Suprapubic skin (tissue), 4 donors: ENCODE measurements around the gene HOXC10.

Experiments
- CTCF ChIP-seq, 2 donors: fragments of 200-600 bp in 1 of 2; fragments of 450-650 bp in 1 of 2; sonication (generic) in 1 of 2; IDR thresholded peaks; one replicate each; pipeline ENCODE4 v1.5.1; 2016 to 2019; ENCODE audit warnings: antibody characterized with exemption in 2 of 2, mild to moderate bottlenecking in 1 of 2, moderate library complexity in 1 of 2
- EP300 ChIP-seq: sonication (generic); formaldehyde crosslinking; IDR thresholded peaks from one replicate; pipeline ENCODE4 v1.6.1; 2017; ENCODE audit warnings: antibody characterized with exemption
- POLR2AphosphoS5 ChIP-seq, 3 donors: sonication (generic); formaldehyde crosslinking; IDR thresholded peaks; one replicate each; pipeline ENCODE4 v1.6.1; 2017; ENCODE audit warnings: antibody characterized with exemption in 3 of 3

DNA sequence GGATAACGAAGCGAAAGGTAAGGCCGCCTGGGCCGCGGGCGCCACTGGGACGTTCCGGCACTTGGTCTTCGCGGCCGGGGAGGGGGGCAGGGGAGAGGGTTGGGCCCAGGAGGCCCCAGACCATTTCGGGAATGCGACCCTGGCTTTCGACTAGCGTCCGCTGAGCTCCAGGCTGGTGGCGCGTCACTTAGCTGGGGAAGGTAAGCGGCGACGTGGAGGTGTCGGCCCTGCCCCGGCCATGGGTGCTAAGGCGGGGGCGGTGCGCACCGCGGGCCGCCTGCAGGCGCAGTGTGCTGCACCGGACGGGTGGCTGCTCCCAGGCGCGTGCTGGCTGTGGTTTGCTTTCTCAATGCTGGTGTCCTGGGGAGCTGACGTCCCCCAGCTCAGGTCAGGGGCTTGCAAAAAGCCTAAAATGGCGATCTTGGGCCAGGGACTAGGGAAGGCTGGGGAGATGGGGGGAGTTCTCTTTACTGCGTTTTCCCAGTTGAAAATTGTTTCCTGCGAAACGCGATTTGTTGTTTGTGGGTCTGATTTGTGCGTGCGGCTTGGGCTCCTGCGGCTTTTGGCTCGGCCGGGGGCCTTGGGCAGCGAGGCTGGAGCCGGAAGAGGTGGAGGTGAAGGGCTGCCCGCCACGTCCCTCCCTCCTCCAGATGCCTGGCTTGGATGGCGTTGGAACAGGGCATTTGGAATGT, 1.2 kb downstream of the HOXC10 start:
- peak in 1 of 2 donors; percentile 26 for TF ChIP-seq CTCF (IDR thresholded peaks at IDR 0.05)
- no peak for TF ChIP-seq EP300
- TF ChIP-seq POLR2AphosphoS5 (IDR thresholded peaks at IDR 0.05) = peak in 2 of 3 donors; percentile 23 to 55
